PFSK-1 (cell line): Measurements from ENCODE around the gene MYO9A.

Experiments
- FOXP2 ChIP-seq: optimal IDR thresholded peaks from 2 replicates; pipeline ENCODE3; 2011; ENCODE audit warnings: borderline replicate concordance, control low read depth, inconsistent platforms; ENCODE audit not compliant: insufficient read depth; ENCODE audit errors: extremely low read length, extremely low read depth
- POLR2AphosphoS5 ChIP-seq: IDR thresholded peaks from 2 replicates; pipeline ENCODE4 v1.6.1; 2012; ENCODE audit warnings: low read depth, mild to moderate bottlenecking, control low read depth, low read length, moderate library complexity
- REST ChIP-seq, 2 experiments: IDR thresholded peaks; 2 replicates each; pipeline versions ENCODE4 v1.6.1 to v1.8.0; 2011 to 2012; ENCODE audit warnings: low read depth in 2 of 2, low read length in 2 of 2, control low read depth in 1 of 2, inconsistent platforms in 1 of 2, mild to moderate bottlenecking in 1 of 2, moderate library complexity in 1 of 2; ENCODE audit not compliant: insufficient read depth in 1 of 2
- SIN3A ChIP-seq: IDR thresholded peaks from 2 replicates; pipeline ENCODE4 v1.6.1; 2012; ENCODE audit warnings: mild to moderate bottlenecking, low read length, moderate library complexity, borderline replicate concordance; ENCODE audit not compliant: insufficient read depth
- TAF1 ChIP-seq: IDR thresholded peaks from 2 replicates; pipeline ENCODE4 v1.6.1; 2012; ENCODE audit warnings: low read length, control low read depth, borderline replicate concordance; ENCODE audit not compliant: insufficient read depth

MYO9A gene

DNA sequence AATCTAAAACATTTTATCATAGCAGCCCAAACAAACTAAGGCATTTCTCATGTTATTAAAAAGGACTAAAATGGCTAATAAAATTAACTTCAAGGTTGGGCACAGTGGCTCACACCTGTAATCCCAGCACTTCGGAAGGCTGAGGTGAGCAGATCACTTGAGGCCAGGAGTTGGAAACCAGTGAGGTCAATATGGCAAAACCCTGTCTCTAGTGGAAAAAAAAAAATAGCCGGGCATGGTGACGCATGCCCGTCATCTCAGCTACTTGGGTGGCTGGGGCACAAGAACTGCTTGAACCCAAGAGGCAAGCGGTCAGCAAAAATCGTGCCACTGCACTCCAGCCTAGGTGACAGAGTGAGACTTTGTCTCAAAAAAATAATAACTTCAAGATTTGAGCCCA is 197.4 kb downstream of the MYO9A start:
- TF ChIP-seq REST (IDR thresholded peaks at IDR 0.05; ENCODE audit: insufficient read depth in 1 of 2, low read depth in 2 of 2, low read length in 2 of 2) (no peak), TAF1 (no peak)

GRCh38 chr15:71916834-71917233 is 201.1 kb downstream of the MYO9A start:
- TF ChIP-seq FOXP2 (no peak), POLR2AphosphoS5 (no peak), SIN3A (no peak), REST (IDR thresholded peaks at IDR 0.05; ENCODE audit: insufficient read depth in 1 of 2, low read depth in 2 of 2, low read length in 2 of 2) (no peak), TAF1 (no peak)

DNA sequence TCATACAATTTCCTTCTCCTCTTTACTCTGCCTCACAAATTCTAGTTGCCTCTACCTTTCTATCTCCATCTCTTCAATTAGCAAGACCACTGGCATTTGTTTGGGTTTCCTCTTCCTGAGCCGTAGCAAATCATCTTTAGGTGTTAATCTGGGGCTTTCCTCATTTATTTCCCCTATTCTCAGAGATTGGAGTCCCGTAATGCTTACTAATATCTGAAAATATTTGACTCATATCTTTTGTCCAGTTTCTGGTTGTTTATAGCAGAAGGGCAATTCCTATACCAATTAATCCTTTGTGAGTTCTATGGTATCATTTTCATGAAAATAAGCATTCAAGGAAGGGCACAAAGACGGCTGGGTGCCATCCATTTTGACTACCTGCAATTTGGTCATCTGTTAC is 203.9 kb downstream of the MYO9A start:
- no peak for TF ChIP-seq FOXP2
- TF ChIP-seq POLR2AphosphoS5: no peak
- TF ChIP-seq TAF1: no peak
- no peak for TF ChIP-seq REST (IDR thresholded peaks at IDR 0.05; ENCODE audit: insufficient read depth in 1 of 2, low read depth in 2 of 2, low read length in 2 of 2)
- TF ChIP-seq SIN3A: no peak

GRCh38 chr15:71899674-71900073 is 218.3 kb downstream of the MYO9A start:
- no peak for TF ChIP-seq POLR2AphosphoS5
- no peak for TF ChIP-seq FOXP2
- TF ChIP-seq REST (IDR thresholded peaks at IDR 0.05; ENCODE audit: insufficient read depth in 1 of 2, low read depth in 2 of 2, low read length in 2 of 2): no peak
- no peak for TF ChIP-seq SIN3A
- no peak for TF ChIP-seq TAF1

GRCh38 chr15:71893691-71894090 is 224.3 kb downstream of the MYO9A start:
- TF ChIP-seq REST (IDR thresholded peaks at IDR 0.05; ENCODE audit: insufficient read depth in 1 of 2, low read depth in 2 of 2, low read length in 2 of 2) (no peak), POLR2AphosphoS5 (no peak), FOXP2 (no peak), SIN3A (no peak), TAF1 (no peak)
